HL-60 (cell line): ENCODE measurements around the gene HYAL4.

Experiments
- CTCF ChIP-seq: IDR thresholded peaks from one replicate; pipeline ENCODE4 v1.5.1; 2011; ENCODE audit warnings: low read length, control low read depth, inconsistent platforms; ENCODE audit not compliant: insufficient read depth
- POLR2AphosphoS5 ChIP-seq: IDR thresholded peaks from 2 replicates; pipeline ENCODE4 v1.6.1; 2012; ENCODE audit warnings: low read depth
- REST ChIP-seq: IDR thresholded peaks from 2 replicates; pipeline ENCODE4 v1.6.1; 2012; ENCODE audit warnings: low read depth; ENCODE audit not compliant: insufficient replicate concordance

- TF ChIP-seq CTCF (no peak), REST (no peak), POLR2AphosphoS5 (no peak)
Measured at GRCh38 chr7:123864966-123865365, 20.0 kb downstream of the HYAL4 start.
